Measurements from ENCODE around the gene COMMD9. TPM values are rescaled to one million over a fixed set of nuclear protein-coding genes. Genes with fewer than 3 reads are reported as not detected.

Gene COMMD9
- total RNA-seq, 2 experiments from 2014 or later = 44.6 to 47.5 TPM

DNA sequence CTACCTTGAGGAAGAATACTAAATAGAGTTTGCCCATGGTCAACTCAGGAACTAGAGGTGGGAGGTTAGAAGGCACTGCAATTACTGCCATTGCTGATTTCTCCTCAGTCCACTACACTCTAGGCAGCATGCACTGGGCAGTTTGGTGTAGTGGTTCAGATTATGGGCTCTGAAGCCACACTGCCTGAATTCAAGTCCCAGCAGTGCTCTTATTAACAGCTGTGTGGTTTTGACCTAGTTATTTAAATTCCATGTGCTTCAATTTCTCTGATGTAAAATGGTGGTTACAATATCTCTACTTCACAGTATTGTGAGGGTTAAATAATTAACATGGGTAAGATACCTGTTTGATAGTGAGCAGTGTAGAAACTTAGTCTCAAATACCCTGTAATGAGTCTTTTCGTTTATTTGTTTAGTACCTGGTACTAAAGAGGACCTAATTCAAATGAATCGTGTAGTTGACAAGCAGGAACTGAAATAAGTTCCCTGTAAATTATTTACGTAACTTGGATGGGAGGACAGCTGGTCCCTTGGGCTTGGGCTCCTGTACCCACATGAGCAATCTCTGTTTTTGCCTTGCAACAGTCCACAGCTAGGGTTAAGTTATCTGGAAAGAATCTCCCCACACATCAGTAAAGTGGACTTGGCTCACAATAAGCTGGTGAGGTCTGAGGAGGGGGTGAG lies 24.7 kb upstream of the COMMD9 start:
- CTCF ChIA-PET = interaction anchor here (1.1 to 2.4 kb wide), 2 partner anchors 179 kb away, joined by 3 to 7 read pairs; no protein-coding TSS in a partner anchor
- Mint-ChIP-seq H3K27ac (no peak overlapping the region), H3K4me1 (ENCODE audit: low read depth) (no peaks in the 10 kb centered on the region), H3K36me3 (ENCODE audit: low read depth) (no peaks in the 10 kb centered on the region), H3K27me3 (ENCODE audit: low read depth) (peaks cover 44% of the 10 kb centered on the region), H3K4me3 (no peak overlapping the region), H3K9me3 (ENCODE audit: insufficient read depth) (no peaks in the 10 kb centered on the region)
- ATAC-seq (no peak), DNase-seq (no peak)
- POLR2A ChIA-PET = no interaction called here

DNA sequence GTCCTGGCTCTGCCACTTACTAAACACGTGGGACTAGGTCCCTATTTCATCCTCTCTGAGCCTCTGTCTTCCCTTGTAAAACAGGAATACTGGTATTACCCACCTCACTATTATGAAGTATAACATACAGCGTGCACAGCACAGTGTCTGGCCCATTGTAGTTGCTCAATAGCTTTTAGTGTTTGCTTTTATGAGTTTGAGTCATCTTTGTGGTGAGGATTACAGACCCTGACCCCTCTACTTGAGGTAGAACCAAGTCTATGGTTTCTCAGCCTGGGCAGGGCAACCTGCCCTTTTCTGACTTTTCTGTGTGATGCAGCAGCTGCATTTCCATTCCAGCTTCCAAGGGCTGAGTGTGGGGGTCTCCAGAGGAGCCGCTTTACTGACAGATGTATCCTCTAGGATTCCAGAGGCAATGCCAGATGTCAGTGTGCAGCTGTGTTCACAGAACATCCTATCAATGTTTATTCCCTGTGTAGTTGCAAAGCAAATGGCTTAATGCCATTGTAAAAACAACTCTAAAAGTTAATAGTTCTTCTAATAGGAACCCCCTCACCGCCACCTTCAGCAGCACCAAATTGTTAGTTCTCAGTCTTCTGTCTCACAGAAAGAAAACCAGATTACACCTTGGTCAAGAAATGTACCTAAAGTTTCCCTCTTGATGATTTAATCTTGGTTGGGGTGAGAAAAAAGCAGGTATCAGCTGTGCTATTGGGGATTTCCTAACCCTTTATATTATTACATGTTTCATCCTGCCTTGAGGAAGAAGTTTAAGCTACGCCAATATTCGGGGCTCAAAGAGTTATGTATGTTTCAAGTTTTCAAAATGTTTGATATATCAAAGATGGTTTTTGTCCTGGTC lies 23.6 kb upstream of the COMMD9 start:
- DNase-seq = no peak
- ATAC-seq = no peak
- H3K9me3 Mint-ChIP-seq (ENCODE audit: insufficient read depth) = no peaks in the 10 kb centered on the region
- H3K4me1 Mint-ChIP-seq (ENCODE audit: low read depth) = no peaks in the 10 kb centered on the region
- CTCF ChIA-PET = interaction anchor here (2.4 kb wide), 1 partner anchor 180 kb away, joined by 7 read pairs; no protein-coding TSS in a partner anchor
- H3K27me3 Mint-ChIP-seq (ENCODE audit: low read depth) = peaks cover 41% of the 10 kb centered on the region
- no peak overlapping the region for H3K4me3 Mint-ChIP-seq
- no peak overlapping the region for H3K27ac Mint-ChIP-seq
- POLR2A ChIA-PET = no interaction called here
- no peaks in the 10 kb centered on the region for H3K36me3 Mint-ChIP-seq (ENCODE audit: low read depth)

DNA sequence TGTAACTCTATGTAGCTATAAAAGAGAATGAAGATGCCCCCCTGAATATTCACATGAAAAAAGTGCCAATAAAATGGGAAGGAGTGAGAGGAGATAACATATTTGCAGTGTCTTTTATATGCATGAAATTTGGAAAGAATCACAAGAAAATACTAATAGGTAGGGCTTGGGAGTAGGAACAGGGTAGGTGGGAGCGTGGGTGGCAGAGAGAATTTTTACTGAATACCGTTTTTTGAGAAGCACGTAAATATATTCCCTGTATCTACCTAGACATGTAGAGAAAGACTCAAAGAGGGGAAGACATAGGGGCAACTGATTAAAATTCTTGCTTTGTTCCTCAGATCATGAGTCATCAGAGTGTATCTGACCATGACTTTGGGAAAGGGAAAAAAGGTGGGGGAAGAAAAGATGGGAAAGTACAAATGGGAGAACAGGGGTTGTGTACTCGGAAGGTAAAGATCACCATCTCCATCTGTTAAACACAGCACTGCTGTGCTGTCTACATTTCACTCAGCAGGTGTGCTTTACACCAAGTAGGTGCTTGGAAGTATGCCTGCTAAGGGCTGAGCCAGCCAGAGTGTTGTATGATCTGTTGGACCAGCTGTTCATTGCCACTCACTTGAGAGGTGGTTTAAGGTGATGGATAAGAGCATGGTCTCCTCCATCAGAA lies 22.8 kb upstream of the COMMD9 start:
- DNase-seq (no peak), ATAC-seq (no peak)
- Mint-ChIP-seq H3K4me3 (no peak overlapping the region), H3K4me1 (ENCODE audit: low read depth) (peaks cover under 1% of the 10 kb centered on the region), H3K27me3 (ENCODE audit: low read depth) (peaks cover 44% of the 10 kb centered on the region), H3K9me3 (ENCODE audit: insufficient read depth) (no peaks in the 10 kb centered on the region), H3K36me3 (ENCODE audit: low read depth) (no peaks in the 10 kb centered on the region), H3K27ac (no peak overlapping the region)
- ChIA-PET CTCF (interaction anchor here (2.4 kb wide), 1 partner anchor 181 kb away, joined by 7 read pairs; no protein-coding TSS in a partner anchor), POLR2A (no interaction called here)

DNA sequence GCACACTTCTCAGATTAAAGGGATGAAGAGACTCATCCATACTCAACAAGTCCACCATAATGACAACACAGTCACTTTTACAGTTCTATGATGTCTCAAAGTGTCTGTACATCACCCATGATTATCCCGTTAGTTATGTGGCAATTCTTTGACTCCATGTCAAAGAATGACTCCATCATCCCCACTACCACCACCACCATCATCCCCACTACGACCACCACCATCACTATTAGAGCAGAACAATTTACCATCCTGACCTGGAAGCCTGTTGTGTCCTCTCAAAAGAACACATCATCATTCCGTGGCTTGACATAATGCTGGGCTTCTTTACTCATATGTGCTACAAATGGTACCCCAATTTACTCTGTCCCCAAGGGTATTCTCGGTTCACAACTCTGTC lies 20.6 kb upstream of the COMMD9 start:
- ChIA-PET POLR2A (no interaction called here), CTCF (interaction anchor here (1.0 kb wide), 1 partner anchor 183 kb away, joined by 3 read pairs; no protein-coding TSS in a partner anchor)
- peaks cover 33% of the 10 kb centered on the region for H3K27me3 Mint-ChIP-seq (ENCODE audit: low read depth)
- no peaks in the 10 kb centered on the region for H3K9me3 Mint-ChIP-seq (ENCODE audit: insufficient read depth)
- H3K36me3 Mint-ChIP-seq (ENCODE audit: low read depth) = no peaks in the 10 kb centered on the region
- no peak overlapping the region for H3K27ac Mint-ChIP-seq
- DNase-seq (no peak), ATAC-seq (no peak)
- no peak overlapping the region for H3K4me3 Mint-ChIP-seq
- peaks cover 5% of the 10 kb centered on the region for H3K4me1 Mint-ChIP-seq (ENCODE audit: low read depth)

DNA sequence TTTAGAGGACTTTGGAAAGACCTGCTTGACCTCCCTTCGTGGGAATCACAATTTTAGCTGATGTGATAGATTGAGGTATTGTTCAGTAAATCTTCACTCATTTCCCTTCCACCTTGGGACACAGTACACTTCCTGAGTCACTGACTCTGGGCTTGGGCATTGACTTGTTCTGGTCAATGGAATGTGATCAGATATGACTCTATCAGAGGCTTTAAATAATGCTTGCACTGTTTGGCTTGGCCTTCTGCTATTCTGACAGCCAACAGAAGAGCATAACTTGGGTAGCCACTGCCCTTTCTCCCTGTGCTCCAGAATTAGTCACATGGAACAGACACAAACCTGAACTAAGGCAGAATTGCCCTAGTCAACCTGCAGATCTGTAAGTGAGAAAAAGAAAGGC lies 19.4 kb upstream of the COMMD9 start:
- no peaks in the 10 kb centered on the region for H3K36me3 Mint-ChIP-seq (ENCODE audit: low read depth)
- no peak overlapping the region for H3K4me3 Mint-ChIP-seq
- peaks cover 5% of the 10 kb centered on the region for H3K4me1 Mint-ChIP-seq (ENCODE audit: low read depth)
- peaks cover 27% of the 10 kb centered on the region for H3K27me3 Mint-ChIP-seq (ENCODE audit: low read depth)
- ChIA-PET POLR2A (no interaction called here), CTCF (interaction anchor here (1.0 to 2.0 kb wide), 2 partner anchors 184 kb away, joined by 3 to 10 read pairs; no protein-coding TSS in a partner anchor)
- DNase-seq (no peak), ATAC-seq (no peak)
- H3K27ac Mint-ChIP-seq = no peak overlapping the region
- H3K9me3 Mint-ChIP-seq (ENCODE audit: insufficient read depth) = no peaks in the 10 kb centered on the region

DNA sequence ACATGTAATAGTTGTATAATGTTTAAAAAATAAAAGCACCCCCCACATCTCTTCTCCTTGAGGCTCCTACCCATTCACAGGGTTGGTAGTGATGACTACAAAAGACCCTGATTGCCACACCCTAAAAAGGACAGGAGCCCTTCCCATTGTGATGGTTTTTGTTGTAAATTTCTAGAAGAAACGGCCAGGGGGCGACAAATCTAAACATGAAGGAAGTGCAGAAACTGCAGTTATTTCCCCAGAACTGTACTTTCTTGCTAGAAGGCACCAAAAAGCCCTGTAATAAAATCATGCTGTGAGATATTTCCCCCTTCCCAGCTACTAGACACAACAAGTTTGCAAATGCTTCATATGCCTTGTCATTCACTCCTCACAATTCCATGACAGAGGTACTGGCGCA lies 17.7 kb upstream of the COMMD9 start:
- H3K27me3 Mint-ChIP-seq (ENCODE audit: low read depth) = peaks cover 22% of the 10 kb centered on the region
- no peak for ATAC-seq
- H3K4me3 Mint-ChIP-seq = no peak overlapping the region
- H3K4me1 Mint-ChIP-seq (ENCODE audit: low read depth) = peaks cover 5% of the 10 kb centered on the region
- ChIA-PET CTCF (interaction anchor here (1.1 to 2.0 kb wide), 3 partner anchors 46 to 186 kb away, joined by 5 to 12 read pairs (median 10); no protein-coding TSS in a partner anchor), POLR2A (no interaction called here)
- H3K27ac Mint-ChIP-seq = no peak overlapping the region
- no peaks in the 10 kb centered on the region for H3K36me3 Mint-ChIP-seq (ENCODE audit: low read depth)
- DNase-seq = peak; percentile 35
- H3K9me3 Mint-ChIP-seq (ENCODE audit: insufficient read depth) = no peaks in the 10 kb centered on the region

DNA sequence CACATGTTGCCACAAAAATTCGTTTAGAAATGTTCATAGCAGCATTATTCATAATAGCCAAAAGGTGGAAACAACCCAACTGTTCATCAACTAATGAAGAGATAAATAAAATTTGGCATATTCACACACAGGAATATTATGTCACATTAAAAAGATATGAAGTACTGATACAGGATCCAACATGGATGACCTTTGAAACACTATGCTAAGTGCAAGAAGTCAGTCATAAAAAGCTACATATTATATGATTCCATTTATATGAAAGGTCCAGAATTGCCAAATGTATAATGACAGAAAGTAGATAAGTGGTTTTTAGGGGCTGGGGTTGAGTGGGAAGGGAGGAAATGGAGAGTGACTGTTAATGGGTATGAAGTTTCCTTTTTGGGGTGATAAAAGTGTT lies 15.8 kb upstream of the COMMD9 start:
- no peaks in the 10 kb centered on the region for H3K36me3 Mint-ChIP-seq (ENCODE audit: low read depth)
- H3K9me3 Mint-ChIP-seq (ENCODE audit: insufficient read depth) = no peaks in the 10 kb centered on the region
- POLR2A ChIA-PET = no interaction called here
- CTCF ChIA-PET = interaction anchor here (1.3 kb wide), 1 partner anchor 188 kb away, joined by 4 read pairs; no protein-coding TSS in a partner anchor
- H3K27ac Mint-ChIP-seq = no peak overlapping the region
- no peak for DNase-seq
- ATAC-seq = no peak
- no peak overlapping the region for H3K4me3 Mint-ChIP-seq
- H3K4me1 Mint-ChIP-seq (ENCODE audit: low read depth) = peaks cover 5% of the 10 kb centered on the region
- peaks cover 22% of the 10 kb centered on the region for H3K27me3 Mint-ChIP-seq (ENCODE audit: low read depth)

DNA sequence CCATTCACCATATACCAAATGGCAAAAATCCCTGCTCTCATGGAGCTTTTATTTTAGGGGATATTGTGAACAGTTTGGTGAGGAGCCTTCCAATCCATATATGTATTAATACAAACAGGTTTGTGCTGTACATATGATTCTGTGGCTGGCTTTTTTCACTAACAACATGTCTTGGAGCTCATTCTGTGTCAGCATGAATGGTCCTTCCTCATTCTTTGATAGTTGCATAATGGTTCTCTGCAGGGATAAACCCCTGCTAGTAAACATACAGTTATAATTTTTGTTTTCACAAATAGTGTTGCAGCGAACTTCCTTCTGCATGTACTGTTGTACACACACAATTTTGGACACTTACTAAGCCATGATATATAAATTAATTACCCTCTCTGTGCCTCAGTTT lies 15.1 kb upstream of the COMMD9 start:
- Mint-ChIP-seq H3K9me3 (ENCODE audit: insufficient read depth) (no peaks in the 10 kb centered on the region), H3K27ac (no peak overlapping the region), H3K27me3 (ENCODE audit: low read depth) (peaks cover 19% of the 10 kb centered on the region), H3K4me1 (ENCODE audit: low read depth) (peaks cover 5% of the 10 kb centered on the region), H3K36me3 (ENCODE audit: low read depth) (no peaks in the 10 kb centered on the region), H3K4me3 (no peak overlapping the region)
- DNase-seq (no peak), ATAC-seq (no peak)
- POLR2A ChIA-PET = no interaction called here
- CTCF ChIA-PET = interaction anchor here (0.7 to 1.2 kb wide), 4 partner anchors 12 to 189 kb away, joined by 3 to 7 read pairs (median 4); no protein-coding TSS in a partner anchor

DNA sequence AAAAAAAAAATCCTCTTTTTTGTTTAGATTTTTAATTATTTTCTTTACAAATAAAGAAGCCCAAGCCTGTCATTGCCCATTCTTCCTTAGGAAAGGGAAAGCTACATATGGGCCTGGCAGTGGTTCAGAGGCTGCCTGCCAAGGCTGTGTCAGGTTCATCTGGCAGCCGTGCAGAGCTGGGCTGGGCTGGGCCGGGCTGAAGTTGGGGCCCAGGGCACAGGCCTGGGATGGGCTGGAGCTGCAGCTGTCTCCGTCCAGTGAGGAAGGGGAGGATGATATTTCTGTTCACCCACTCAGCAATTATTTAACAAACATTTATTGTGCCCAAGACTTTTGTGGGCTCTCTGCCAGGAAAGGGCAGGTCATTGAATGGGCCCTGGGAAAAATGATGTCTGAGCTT lies 11.4 kb upstream of the COMMD9 start:
- POLR2A ChIA-PET = no interaction called here
- Mint-ChIP-seq H3K36me3 (ENCODE audit: low read depth) (no peaks in the 10 kb centered on the region), H3K4me3 (no peak overlapping the region), H3K27ac (no peak overlapping the region), H3K9me3 (ENCODE audit: insufficient read depth) (no peaks in the 10 kb centered on the region), H3K4me1 (ENCODE audit: low read depth) (no peaks in the 10 kb centered on the region), H3K27me3 (ENCODE audit: low read depth) (peaks cover 15% of the 10 kb centered on the region)
- DNase-seq (no peak), ATAC-seq (no peak)
- CTCF ChIA-PET = interaction anchor here (1.9 to 13.5 kb wide), 2 partner anchors 177 to 192 kb away, joined by 10 to 201 read pairs; no protein-coding TSS in a partner anchor

DNA sequence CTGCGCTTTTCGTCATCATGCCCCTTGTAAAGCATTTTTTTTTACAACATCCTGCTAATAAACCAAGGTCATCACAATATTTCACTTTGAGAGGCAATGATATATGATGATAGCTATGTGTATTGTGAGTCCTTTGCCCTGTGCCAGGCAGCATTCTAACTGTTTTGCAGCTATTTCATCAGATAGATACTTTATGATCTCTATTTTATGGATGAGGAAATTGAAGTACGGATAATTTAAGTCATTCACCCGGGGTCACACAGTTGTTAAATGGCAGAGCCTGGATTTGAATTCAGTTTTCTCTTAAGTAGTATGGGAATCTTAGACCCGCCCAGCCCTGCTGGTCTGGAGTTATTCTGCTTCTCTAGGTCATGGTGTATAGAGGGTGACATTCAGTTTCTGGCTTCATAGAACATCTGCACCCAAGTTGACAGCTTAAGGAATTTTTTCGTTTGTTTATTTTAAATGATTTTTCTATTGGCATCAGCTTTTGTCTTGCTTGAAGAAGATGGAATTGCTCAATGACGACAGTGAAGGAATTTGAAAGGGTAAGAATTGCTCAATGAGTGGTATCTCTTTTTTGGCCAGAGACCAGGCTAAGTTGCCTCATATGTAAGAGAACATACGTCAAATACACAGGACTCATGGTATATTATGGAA lies 7.8 kb upstream of the COMMD9 start:
- no peak overlapping the region for H3K27ac Mint-ChIP-seq
- ChIA-PET CTCF (interaction anchor here (1.3 to 13.5 kb wide), 3 partner anchors 181 to 450 kb away, joined by 4 to 201 read pairs (median 178); no protein-coding TSS in a partner anchor), POLR2A (no interaction called here)
- ATAC-seq (no peak), DNase-seq (no peak)
- no peaks in the 10 kb centered on the region for H3K36me3 Mint-ChIP-seq (ENCODE audit: low read depth)
- no peaks in the 10 kb centered on the region for H3K9me3 Mint-ChIP-seq (ENCODE audit: insufficient read depth)
- H3K27me3 Mint-ChIP-seq (ENCODE audit: low read depth) = peaks cover 9% of the 10 kb centered on the region
- H3K4me1 Mint-ChIP-seq (ENCODE audit: low read depth) = no peaks in the 10 kb centered on the region
- H3K4me3 Mint-ChIP-seq = no peak overlapping the region

DNA sequence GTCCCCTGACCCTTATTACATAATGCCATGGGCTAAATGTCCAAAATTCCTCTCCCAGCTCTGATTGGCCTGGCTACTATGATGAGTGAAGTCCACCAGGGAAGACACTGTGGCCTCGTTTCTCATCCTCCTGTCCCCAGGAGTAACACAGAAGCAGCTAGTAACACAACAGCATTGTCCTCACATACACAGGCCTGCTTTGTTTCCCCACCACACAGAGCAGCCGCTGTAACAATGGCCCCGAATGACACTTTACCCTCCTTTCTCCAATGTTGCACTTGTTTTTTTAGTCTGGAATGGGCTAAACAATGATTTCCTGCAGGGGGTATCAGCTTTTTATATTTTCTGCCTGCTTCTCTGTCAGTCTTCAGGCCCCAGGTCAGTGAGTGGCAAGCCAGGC lies 6.7 kb upstream of the COMMD9 start, which contains the start of gene PRR5L:
Gene PRR5L (plus strand): TSS at position 363 of the 400 bp plus-strand sequence. CDS start 104,834 bp downstream, outside the sequence.
- POLR2A ChIA-PET = no interaction called here

More for the DNA sequence above, 6.7 kb upstream of the COMMD9 start, which contains the start of gene PRR5L:
- H3K9me3 Mint-ChIP-seq (ENCODE audit: insufficient read depth) = no peaks in the 10 kb centered on the region
- DNase-seq (no peak), ATAC-seq (no peak)
- no peak within 1 kb of the TSS for H3K27ac Mint-ChIP-seq
- CTCF ChIA-PET = interaction anchor here (1.3 to 13.5 kb wide), 4 partner anchors 168 to 451 kb away, joined by 3 to 201 read pairs (median 91); no protein-coding TSS in a partner anchor
- H3K4me1 Mint-ChIP-seq (ENCODE audit: low read depth) = no peaks in the 10 kb centered on the region
- no peaks in the 10 kb centered on the region for H3K36me3 Mint-ChIP-seq (ENCODE audit: low read depth)
- H3K4me3 Mint-ChIP-seq = no peak within 1 kb of the TSS
- peaks cover 6% of the 10 kb centered on the region for H3K27me3 Mint-ChIP-seq (ENCODE audit: low read depth)
